ENCODE data around the gene MRPL40. TPM values are rescaled to one million over a fixed set of nuclear protein-coding genes. Genes with fewer than 3 reads are reported as not detected.
"Not testable (repeated sequence)": the region's sequence is repeated elsewhere in the genome, so short reads cannot be mapped to it uniquely, and the experiment has no call there.

Gene MRPL40
- total and polyA plus RNA-seq, 10 of the 15 experiments (the other 5 are each of a cell fraction or from before 2014, with no cell fraction given) = 41.2 to 207 (median 69.1) TPM

DNA sequence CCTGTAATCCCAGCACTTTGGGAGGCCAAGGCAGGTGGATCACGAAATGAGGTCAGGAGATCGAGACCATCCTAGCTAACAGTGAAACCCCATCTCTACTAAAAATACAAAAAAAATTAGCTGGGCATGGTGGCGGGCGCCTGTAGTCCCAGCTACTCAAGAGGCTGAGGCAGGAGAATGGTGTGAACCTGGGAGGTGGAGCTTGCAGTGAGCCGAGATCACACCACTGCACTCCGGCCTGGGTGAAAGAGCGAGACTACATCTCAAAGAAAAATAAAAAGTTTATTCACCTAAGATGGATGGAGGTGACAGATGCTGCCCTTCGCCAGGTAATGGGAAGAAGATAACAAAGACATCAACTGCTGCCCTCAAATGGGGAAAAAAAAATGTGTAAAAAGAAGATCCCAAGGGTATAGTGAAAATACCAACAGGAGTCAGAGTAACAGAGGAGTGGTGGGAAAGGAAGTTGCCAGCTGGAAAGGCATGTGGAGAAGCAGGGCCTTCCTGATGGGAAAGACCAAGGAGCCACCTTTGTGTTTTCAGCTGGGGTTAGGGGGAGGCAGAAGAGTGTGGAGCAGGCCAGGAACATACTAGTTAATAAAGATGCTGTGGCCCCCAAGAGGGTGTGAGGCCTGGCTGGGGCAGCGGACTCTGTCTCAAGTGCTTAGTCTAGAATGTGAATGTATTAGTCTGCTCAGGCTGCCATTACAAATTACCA, 4.3 kb downstream of the MRPL40 start:
- not testable (repeated sequence) for BruUV-seq (replicated peaks)

DNA sequence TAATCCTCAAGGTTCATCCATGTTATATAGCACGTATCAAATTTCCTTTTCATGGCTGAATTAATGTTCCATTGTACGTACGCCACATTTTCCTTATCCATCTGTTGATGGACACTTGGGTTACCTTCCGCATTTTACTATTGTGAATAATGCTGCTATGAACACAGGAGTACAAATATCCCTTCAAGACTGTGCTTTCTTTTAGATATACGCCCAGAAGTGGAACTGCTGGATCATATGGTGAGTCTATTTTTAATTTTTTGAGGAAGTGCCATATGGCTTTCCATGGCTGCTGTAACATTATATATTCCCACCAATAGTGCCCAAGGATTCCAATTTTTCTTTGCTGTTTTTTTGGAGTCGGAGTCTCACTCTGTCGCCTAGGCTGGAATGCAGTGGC, 6.0 kb downstream of the MRPL40 start:
- ATAC-seq (no peak), FAIRE-seq (no peak), DNase-seq (ENCODE audit: low read depth, low spot score) (no peak)
- no TSS peak for BruUV-seq (replicated peaks)
- Histone ChIP-seq H3K79me2 (ENCODE audit: control insufficient read depth, insufficient read depth, low read length) (peaks cover 3% of the 10 kb centered on the region; the same call in 1 of the 2 replicates), H3K36me3 (ENCODE audit: control insufficient read depth in 2 of 2, insufficient read depth in 2 of 2, low read length in 1 of 2) (peaks cover 2 to 7% of the 10 kb centered on the region in 2 experiments; a peak in 2 of 4 replicates), H3K9ac (ENCODE audit: control insufficient read depth, insufficient read depth, low read length) (no peak overlapping the region), H2AFZ (ENCODE audit: control insufficient read depth, low read depth, low read length) (no peak overlapping the region), H3K4me2 (ENCODE audit: control insufficient read depth, insufficient read depth) (no peak overlapping the region), H3K4me1 (ENCODE audit: control insufficient read depth, insufficient read depth, low read length) (no peaks in the 10 kb centered on the region), H3K27me3 (replicated peaks in 1 of 2; ENCODE audit: control insufficient read depth in 2 of 2, insufficient read depth in 2 of 2, low read length in 1 of 2) (no peaks in the 10 kb centered on the region), H4K20me1 (ENCODE audit: control insufficient read depth, insufficient read depth) (no peaks in the 10 kb centered on the region), H3K9me3 (replicated peaks; ENCODE audit: control insufficient read depth, insufficient read depth, low read length) (no peaks in the 10 kb centered on the region), H3K27ac (ENCODE audit: control insufficient read depth, insufficient read depth) (no peak overlapping the region), H3K4me3 (no peak overlapping the region)
- ChIA-PET RAD21 (ENCODE audit: unreplicated experiment) (no interaction called here), POLR2A (no interaction called here), SMC1A (ENCODE audit: uncharacterized antibody, unreplicated experiment) (interaction anchor here (0.6 kb wide), 1 partner anchor 130 kb away, joined by 3 read pairs; no protein-coding TSS in a partner anchor), CTCF (interaction anchor here (0.6 kb wide), 1 partner anchor 11 kb away, joined by 3 read pairs; no protein-coding TSS in a partner anchor)
- TF ChIP-seq SIN3A (IDR thresholded peaks at IDR 0.05; ENCODE audit: low read depth, low read length) (no peak), ZNF24 (IDR thresholded peaks at IDR 0.05) (no peak), RAD21 (IDR thresholded peaks at IDR 0.05; ENCODE audit: insufficient read depth, low read depth, low read length) (no peak), CBX5 (IDR thresholded peaks at IDR 0.05; ENCODE audit: low read depth) (no peak), PAX5 (IDR thresholded peaks at IDR 0.05; ENCODE audit: borderline replicate concordance, low read depth, low read length) (no peak), TARDBP (IDR thresholded peaks at IDR 0.05; ENCODE audit: borderline replicate concordance) (no peak)
- TF ChIP-seq, protein P1, sequence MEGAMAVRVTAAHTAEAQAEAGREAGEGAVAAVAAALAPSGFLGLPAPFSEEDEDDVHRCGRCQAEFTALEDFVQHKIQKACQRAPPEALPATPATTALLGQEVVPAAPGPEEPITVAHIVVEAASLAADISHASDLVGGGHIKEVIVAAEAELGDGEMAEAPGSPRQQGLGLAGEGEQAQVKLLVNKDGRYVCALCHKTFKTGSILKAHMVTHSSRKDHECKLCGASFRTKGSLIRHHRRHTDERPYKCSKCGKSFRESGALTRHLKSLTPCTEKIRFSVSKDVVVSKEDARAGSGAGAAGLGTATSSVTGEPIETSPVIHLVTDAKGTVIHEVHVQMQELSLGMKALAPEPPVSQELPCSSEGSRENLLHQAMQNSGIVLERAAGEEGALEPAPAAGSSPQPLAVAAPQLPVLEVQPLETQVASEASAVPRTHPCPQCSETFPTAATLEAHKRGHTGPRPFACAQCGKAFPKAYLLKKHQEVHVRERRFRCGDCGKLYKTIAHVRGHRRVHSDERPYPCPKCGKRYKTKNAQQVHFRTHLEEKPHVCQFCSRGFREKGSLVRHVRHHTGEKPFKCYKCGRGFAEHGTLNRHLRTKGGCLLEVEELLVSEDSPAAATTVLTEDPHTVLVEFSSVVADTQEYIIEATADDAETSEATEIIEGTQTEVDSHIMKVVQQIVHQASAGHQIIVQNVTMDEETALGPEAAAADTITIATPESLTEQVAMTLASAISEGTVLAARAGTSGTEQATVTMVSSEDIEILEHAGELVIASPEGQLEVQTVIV (IDR thresholded peaks at IDR 0.05; ENCODE audit: borderline replicate concordance, partially characterized antibody) = no peak
- in situ Hi-C loops (cut with MboI) (loop anchor here (25.0 kb wide), 1 partner anchor 1801 kb away; the partner anchor contains the start of genes ATP6V1E1 and BCL2L13), intact Hi-C loops (cut with micrococcal nuclease; ENCODE audit: unreplicated experiment) (no loop called here)
- WGBS (ENCODE audit: insufficient coverage, insufficient replicate concordance, low lambda C conversion rate, missing lambda C conversion rate) = 83% methylated on average over 7 of the region's 7 CpGs

More for the DNA sequence above, 4.3 kb downstream of the MRPL40 start:
- ATAC-seq; H3K4me2 ChIP-seq (ENCODE audit: control insufficient read depth, insufficient read depth); FAIRE-seq; DNase-seq (ENCODE audit: low read depth, low spot score); RAD21 ChIA-PET (ENCODE audit: unreplicated experiment); intact Hi-C loops (cut with micrococcal nuclease; ENCODE audit: unreplicated experiment); H4K20me1 ChIP-seq (ENCODE audit: control insufficient read depth, insufficient read depth); H3K27me3 ChIP-seq (replicated peaks in 1 of 2; ENCODE audit: control insufficient read depth in 2 of 2, insufficient read depth in 2 of 2, low read length in 1 of 2); H3K27ac ChIP-seq (ENCODE audit: control insufficient read depth, insufficient read depth); CTCF ChIA-PET; H3K36me3 ChIP-seq (ENCODE audit: control insufficient read depth in 2 of 2, insufficient read depth in 2 of 2, low read length in 1 of 2); H3K4me3 ChIP-seq; H3K9ac ChIP-seq (ENCODE audit: control insufficient read depth, insufficient read depth, low read length); H3K4me1 ChIP-seq (ENCODE audit: control insufficient read depth, insufficient read depth, low read length); H3K9me3 ChIP-seq (replicated peaks; ENCODE audit: control insufficient read depth, insufficient read depth, low read length); POLR2A ChIA-PET; H2AFZ ChIP-seq (ENCODE audit: control insufficient read depth, low read depth, low read length): not testable (repeated sequence)
- SMC1A ChIA-PET (ENCODE audit: uncharacterized antibody, unreplicated experiment) = interaction anchor here (1.0 kb wide), 1 partner anchor 8 kb away, joined by 4 read pairs; no protein-coding TSS in a partner anchor
- H3K79me2 ChIP-seq (ENCODE audit: control insufficient read depth, insufficient read depth, low read length) = peaks cover 13% of the 10 kb centered on the region
- WGBS (ENCODE audit: insufficient coverage, insufficient replicate concordance, low lambda C conversion rate, missing lambda C conversion rate) = 95% methylated on average over 9 of the region's 9 CpGs
- in situ Hi-C loops (cut with MboI) = loop anchor here (25.0 kb wide), 1 partner anchor 1799 kb away; the partner anchor contains the start of genes ATP6V1E1 and BCL2L13
